CD14-positive monocyte (primary cell): Measurements from ENCODE around the gene SPEM2. TPM values are rescaled to one million over a fixed set of nuclear protein-coding genes. Genes with fewer than 3 reads are reported as not detected.

Experiments
- DNase-seq, 3 donors: peaks; one replicate each; pipeline ENCODE4 v3.0.0-alpha.2; 2011 to 2022
- H2AFZ ChIP-seq: 2 replicates; pipeline ENCODE4 v1.6.0; 2012; ENCODE audit warnings: mild to moderate bottlenecking, low read depth, low read length, inconsistent platforms; ENCODE audit not compliant: insufficient read depth, poor library complexity, severe bottlenecking
- H3K27ac ChIP-seq, 2 donors: 1 replicate in 1 of 2; 2 replicates in 1 of 2; pipeline ENCODE4 v1.5.1; 2012 to 2013; ENCODE audit warnings: low read length in 2 of 2, control low read depth in 1 of 2, inconsistent platforms in 1 of 2, low read depth in 1 of 2, mild to moderate bottlenecking in 1 of 2
- H3K27me3 ChIP-seq, 2 donors: one replicate each; pipeline versions ENCODE4 v1.6.0 to v1.6.1; 2011 to 2013; ENCODE audit warnings: low read length in 2 of 2; ENCODE audit not compliant: control insufficient read depth in 2 of 2, insufficient read depth in 2 of 2
- H3K36me3 ChIP-seq, 2 donors: replicated peaks in 1 of 2; 1 replicate in 1 of 2; 2 replicates in 1 of 2; pipeline versions ENCODE4 v1.5.1 to v1.6.1; 2012 to 2013; ENCODE audit warnings: low read length in 2 of 2, control low read depth in 1 of 2, inconsistent platforms in 1 of 2, mild to moderate bottlenecking in 1 of 2; ENCODE audit not compliant: insufficient read depth in 2 of 2, control insufficient read depth in 1 of 2
- H3K4me1 ChIP-seq, 2 donors: 1 replicate in 1 of 2; 2 replicates in 1 of 2; pipeline versions ENCODE4 v1.5.1 to v1.6.1; 2012 to 2013; ENCODE audit warnings: low read length in 2 of 2, control low read depth in 1 of 2, inconsistent platforms in 1 of 2, mild to moderate bottlenecking in 1 of 2, moderate library complexity in 1 of 2; ENCODE audit not compliant: insufficient read depth in 2 of 2, control insufficient read depth in 1 of 2
- H3K4me2 ChIP-seq: replicated peaks from 2 replicates; pipeline ENCODE3; 2012; ENCODE audit warnings: low read length, moderate library complexity, mild to moderate bottlenecking; ENCODE audit not compliant: poor library complexity, severe bottlenecking; ENCODE audit errors: extremely low read depth
- H3K4me3 ChIP-seq, 3 experiments: fragments of 200-600 bp in 1 of 3; sonication (generic) in 1 of 3; replicated peaks in 1 of 3; 1 replicate in 2 of 3; 2 replicates in 1 of 3; pipeline ENCODE4 v1.5.1; 2011 to 2013; ENCODE audit warnings: low read length in 3 of 3, mild to moderate bottlenecking in 3 of 3, control low read depth in 2 of 3, low read depth in 2 of 3, inconsistent platforms in 1 of 3, moderate library complexity in 1 of 3
- H3K79me2 ChIP-seq: 2 replicates; pipeline ENCODE4 v1.6.0; 2012; ENCODE audit warnings: mild to moderate bottlenecking, control low read depth, inconsistent platforms, low read length, moderate library complexity; ENCODE audit not compliant: insufficient read depth
- H3K9ac ChIP-seq: 2 replicates; pipeline ENCODE4 v1.6.0; 2017; ENCODE audit warnings: low read length, mild to moderate bottlenecking; ENCODE audit not compliant: insufficient read depth, poor library complexity, severe bottlenecking
- H3K9me3 ChIP-seq, 2 donors: replicated peaks in 1 of 2; 1 replicate in 1 of 2; 2 replicates in 1 of 2; pipeline versions ENCODE4 v1.5.1 to v1.6.1; 2012 to 2013; ENCODE audit warnings: low read length in 2 of 2, control low read depth in 1 of 2; ENCODE audit not compliant: control insufficient read depth in 1 of 2, insufficient read depth in 1 of 2
- H4K20me1 ChIP-seq: 2 replicates; pipeline ENCODE4 v1.6.0; 2012; ENCODE audit warnings: mild to moderate bottlenecking, low read length, control low read depth, moderate library complexity; ENCODE audit not compliant: insufficient read depth
- H3K27ac Mint-ChIP-seq, 7 donors: one replicate each; pipeline ENCODE4 v1.8.0; 2020; ENCODE audit warnings: mild to moderate bottlenecking in 7 of 7, mixed read lengths in 7 of 7, moderate library complexity in 6 of 7, inconsistent platforms in 2 of 7
- H3K27me3 Mint-ChIP-seq, 3 donors: one replicate each; pipeline ENCODE4 v1.8.0; 2021 to 2022; ENCODE audit warnings: low read depth in 3 of 3, mild to moderate bottlenecking in 3 of 3, mixed read lengths in 3 of 3, moderate library complexity in 3 of 3, inconsistent platforms in 1 of 3
- H3K36me3 Mint-ChIP-seq, 2 donors: one replicate each; pipeline ENCODE4 v1.8.0; 2020; ENCODE audit warnings: mixed read lengths in 2 of 2, inconsistent platforms in 1 of 2, mild to moderate bottlenecking in 1 of 2
- H3K4me1 Mint-ChIP-seq: one replicate; pipeline ENCODE4 v1.8.0; 2020; ENCODE audit warnings: mild to moderate bottlenecking, mixed read lengths
- H3K4me3 Mint-ChIP-seq, 2 donors: one replicate each; pipeline ENCODE4 v1.8.0; 2020; ENCODE audit warnings: mild to moderate bottlenecking in 2 of 2, mixed read lengths in 2 of 2, moderate library complexity in 1 of 2
- H3K9me3 Mint-ChIP-seq, 7 donors: one replicate each; pipeline ENCODE4 v1.8.0; 2020 to 2022; ENCODE audit warnings: mixed read lengths in 7 of 7, mild to moderate bottlenecking in 6 of 7, moderate library complexity in 6 of 7, inconsistent platforms in 2 of 7
- WGBS: methylation state at CpG from one replicate; pipeline ENCODE4 v1.1.5; 2013; ENCODE audit warnings: missing lambda C conversion rate; ENCODE audit not compliant: insufficient coverage; 5-methylcytosine and 5-hydroxymethylcytosine counted together
- intact Hi-C, 2 donors: fragments of 100-400 bp; cut with micrococcal nuclease; formaldehyde crosslinking; loops; one replicate each; pipeline versions ENCODE4 v1.15.0 to v1.15.1; 2023
- polyA plus RNA-seq, 3 donors: library from polyadenylated mRNA; depleted of rRNA in 1 of 3; unstranded in 2 of 3; stranded (reverse) in 1 of 3; fragments of 300-500 nt in 2 of 3; fragments of >200 nt in 1 of 3; fragmentation: Illumina TruSeq in 2 of 3; gene quantifications; 1 replicate in 2 of 3; 2 replicates in 1 of 3; pipeline ENCODE4 v1.2.3, GENCODE V29; 2012 to 2021
- TF ChIP-seq, protein P1 (sequence below): fragments of 200-600 bp; IDR thresholded peaks from one replicate; pipeline ENCODE4 v1.8.0; 2022; ENCODE audit warnings: antibody characterized with exemption, mild to moderate bottlenecking

The SPEM2 gene
- polyA plus RNA-seq, 3 donors, result not detected

- H3K36me3 ChIP-seq, result no peaks in the 10 kb centered on the region
- H3K9ac ChIP-seq, result no peak within 1 kb of the TSS
- H3K79me2 ChIP-seq, result no peaks in the 10 kb centered on the region
- H3K27me3 ChIP-seq, result no peaks in the 10 kb centered on the region
- Mint-ChIP-seq H3K36me3 (no peaks in the 10 kb centered on the region), H3K27me3 (peaks cover 2 to 9% (median 6%) of the 10 kb centered on the region in 3 donors), H3K4me1 (no peaks in the 10 kb centered on the region), H3K9me3 (no peaks in the 10 kb centered on the region), H3K4me3 (no peak within 1 kb of the TSS), H3K27ac (peak within 1 kb of the TSS in 1 of 7 donors; percentile 2)
- H2AFZ ChIP-seq, result no peak within 1 kb of the TSS
- H4K20me1 ChIP-seq, result no peaks in the 10 kb centered on the region
- H3K27ac ChIP-seq, result no peak within 1 kb of the TSS
- intact Hi-C loops, result no loop called here
- H3K4me1 ChIP-seq, result no peaks in the 10 kb centered on the region
- no peak within 1 kb of the TSS for H3K4me3 ChIP-seq
- no peak within 1 kb of the TSS for H3K4me2 ChIP-seq
- no peak for DNase-seq
- 95% methylated on average over 16 of the region's 17 CpGs for WGBS
- TF ChIP-seq, protein P1, sequence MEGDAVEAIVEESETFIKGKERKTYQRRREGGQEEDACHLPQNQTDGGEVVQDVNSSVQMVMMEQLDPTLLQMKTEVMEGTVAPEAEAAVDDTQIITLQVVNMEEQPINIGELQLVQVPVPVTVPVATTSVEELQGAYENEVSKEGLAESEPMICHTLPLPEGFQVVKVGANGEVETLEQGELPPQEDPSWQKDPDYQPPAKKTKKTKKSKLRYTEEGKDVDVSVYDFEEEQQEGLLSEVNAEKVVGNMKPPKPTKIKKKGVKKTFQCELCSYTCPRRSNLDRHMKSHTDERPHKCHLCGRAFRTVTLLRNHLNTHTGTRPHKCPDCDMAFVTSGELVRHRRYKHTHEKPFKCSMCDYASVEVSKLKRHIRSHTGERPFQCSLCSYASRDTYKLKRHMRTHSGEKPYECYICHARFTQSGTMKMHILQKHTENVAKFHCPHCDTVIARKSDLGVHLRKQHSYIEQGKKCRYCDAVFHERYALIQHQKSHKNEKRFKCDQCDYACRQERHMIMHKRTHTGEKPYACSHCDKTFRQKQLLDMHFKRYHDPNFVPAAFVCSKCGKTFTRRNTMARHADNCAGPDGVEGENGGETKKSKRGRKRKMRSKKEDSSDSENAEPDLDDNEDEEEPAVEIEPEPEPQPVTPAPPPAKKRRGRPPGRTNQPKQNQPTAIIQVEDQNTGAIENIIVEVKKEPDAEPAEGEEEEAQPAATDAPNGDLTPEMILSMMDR, result no peak
- no peaks in the 10 kb centered on the region for H3K9me3 ChIP-seq
These were observed 5.4 kb upstream of the SPEM2 start, which contains the start of gene SPEM1 for GRCh38 chr17:7419819-7420610. SPEM1 (plus strand) TSS chr17:7420324; CDS start chr17:7420385, 61 bp downstream.

GRCh38 chr17:7421186-7421585, 4.2 kb upstream of the SPEM2 start:
- no peaks in the 10 kb centered on the region for H3K4me1 ChIP-seq
- no peaks in the 10 kb centered on the region for H3K27me3 ChIP-seq
- no peaks in the 10 kb centered on the region for H3K9me3 ChIP-seq
- H3K9ac ChIP-seq, result no peak overlapping the region
- no peak overlapping the region for H3K4me2 ChIP-seq
- H3K4me3 ChIP-seq, result no peak overlapping the region
- Mint-ChIP-seq H3K4me1 (no peaks in the 10 kb centered on the region), H3K4me3 (no peak overlapping the region), H3K36me3 (no peaks in the 10 kb centered on the region), H3K27me3 (peaks cover 2 to 11% (median 3%) of the 10 kb centered on the region in 3 donors), H3K27ac (no peak overlapping the region), H3K9me3 (no peaks in the 10 kb centered on the region)
- TF ChIP-seq, protein P1, result no peak
- WGBS, result 91% methylated on average over 12 of the region's 16 CpGs
- H3K27ac ChIP-seq, result no peak overlapping the region
- H4K20me1 ChIP-seq, result no peaks in the 10 kb centered on the region
- no peaks in the 10 kb centered on the region for H3K79me2 ChIP-seq
- intact Hi-C loops, result no loop called here
- no peak for DNase-seq
- no peaks in the 10 kb centered on the region for H3K36me3 ChIP-seq
- H2AFZ ChIP-seq, result no peak overlapping the region
